ENCODE results near the gene RABGEF1.
"Not testable (repeated sequence)": the region's sequence is repeated elsewhere in the genome, so short reads cannot be mapped to it uniquely, and the experiment has no call there.

The RABGEF1 gene

DNA sequence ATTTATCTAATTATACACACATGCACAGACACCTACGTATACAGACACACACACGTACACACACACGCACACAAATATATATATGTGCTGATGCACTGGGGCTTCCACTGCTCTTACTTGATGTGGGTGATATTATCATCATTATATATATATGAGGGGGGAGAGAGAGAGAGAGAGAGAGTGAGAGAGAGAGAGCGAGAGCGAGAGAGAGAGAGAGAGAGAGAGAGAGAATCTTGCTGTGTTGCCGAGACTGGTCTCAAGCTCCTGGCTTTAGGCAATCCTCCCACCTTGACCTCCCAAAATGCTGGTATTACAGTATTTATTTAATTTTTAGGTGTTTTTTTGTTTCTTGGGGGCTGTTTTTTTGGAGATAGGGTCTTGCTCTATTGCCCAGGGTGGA is 3.6 kb upstream of the RABGEF1 start:
- DNase-seq: no peak
- no peak overlapping the region for H3K27ac Mint-ChIP-seq
- peaks cover 2% of the 10 kb centered on the region for H3K27me3 Mint-ChIP-seq (ENCODE audit: low read depth, poor library complexity)
- H3K4me1 Mint-ChIP-seq: peaks cover 14% of the 10 kb centered on the region
- TF ChIP-seq, protein P1, sequence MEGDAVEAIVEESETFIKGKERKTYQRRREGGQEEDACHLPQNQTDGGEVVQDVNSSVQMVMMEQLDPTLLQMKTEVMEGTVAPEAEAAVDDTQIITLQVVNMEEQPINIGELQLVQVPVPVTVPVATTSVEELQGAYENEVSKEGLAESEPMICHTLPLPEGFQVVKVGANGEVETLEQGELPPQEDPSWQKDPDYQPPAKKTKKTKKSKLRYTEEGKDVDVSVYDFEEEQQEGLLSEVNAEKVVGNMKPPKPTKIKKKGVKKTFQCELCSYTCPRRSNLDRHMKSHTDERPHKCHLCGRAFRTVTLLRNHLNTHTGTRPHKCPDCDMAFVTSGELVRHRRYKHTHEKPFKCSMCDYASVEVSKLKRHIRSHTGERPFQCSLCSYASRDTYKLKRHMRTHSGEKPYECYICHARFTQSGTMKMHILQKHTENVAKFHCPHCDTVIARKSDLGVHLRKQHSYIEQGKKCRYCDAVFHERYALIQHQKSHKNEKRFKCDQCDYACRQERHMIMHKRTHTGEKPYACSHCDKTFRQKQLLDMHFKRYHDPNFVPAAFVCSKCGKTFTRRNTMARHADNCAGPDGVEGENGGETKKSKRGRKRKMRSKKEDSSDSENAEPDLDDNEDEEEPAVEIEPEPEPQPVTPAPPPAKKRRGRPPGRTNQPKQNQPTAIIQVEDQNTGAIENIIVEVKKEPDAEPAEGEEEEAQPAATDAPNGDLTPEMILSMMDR (IDR thresholded peaks at IDR 0.05): no peak
- H3K9me3 Mint-ChIP-seq: peaks cover 22% of the 10 kb centered on the region
- peaks cover 40% of the 10 kb centered on the region for H3K36me3 Mint-ChIP-seq (ENCODE audit: low read depth)
- no peak overlapping the region for H3K4me3 Mint-ChIP-seq

DNA sequence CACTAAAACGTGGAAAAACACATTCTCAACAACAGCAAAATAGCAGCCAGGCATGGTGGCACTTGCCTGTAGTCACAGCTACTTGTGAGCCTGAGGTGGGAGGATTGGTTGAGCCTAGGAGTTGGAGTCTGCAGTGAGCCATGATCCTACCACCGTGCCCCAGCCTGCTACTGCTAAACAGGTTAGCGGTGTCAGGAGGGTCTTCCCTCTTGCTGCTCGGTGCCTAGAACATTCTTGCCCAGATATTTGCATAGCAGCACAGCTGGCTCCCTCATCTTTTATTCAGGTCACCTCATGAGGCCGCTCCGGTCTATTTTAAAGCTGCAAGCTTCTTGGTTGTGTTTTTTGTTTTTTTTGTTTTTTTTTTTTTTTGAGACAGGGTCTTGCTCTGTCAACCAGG is 2.9 kb upstream of the RABGEF1 start:
- no peak overlapping the region for H3K4me3 Mint-ChIP-seq
- no peak overlapping the region for H3K27ac Mint-ChIP-seq
- TF ChIP-seq, protein P1 (IDR thresholded peaks at IDR 0.05): no peak
- H3K4me1 Mint-ChIP-seq: peaks cover 22% of the 10 kb centered on the region
- peaks cover 22% of the 10 kb centered on the region for H3K9me3 Mint-ChIP-seq
- DNase-seq: no peak
- H3K27me3 Mint-ChIP-seq (ENCODE audit: low read depth, poor library complexity): peaks cover 2% of the 10 kb centered on the region
- peaks cover 47% of the 10 kb centered on the region for H3K36me3 Mint-ChIP-seq (ENCODE audit: low read depth)

DNA sequence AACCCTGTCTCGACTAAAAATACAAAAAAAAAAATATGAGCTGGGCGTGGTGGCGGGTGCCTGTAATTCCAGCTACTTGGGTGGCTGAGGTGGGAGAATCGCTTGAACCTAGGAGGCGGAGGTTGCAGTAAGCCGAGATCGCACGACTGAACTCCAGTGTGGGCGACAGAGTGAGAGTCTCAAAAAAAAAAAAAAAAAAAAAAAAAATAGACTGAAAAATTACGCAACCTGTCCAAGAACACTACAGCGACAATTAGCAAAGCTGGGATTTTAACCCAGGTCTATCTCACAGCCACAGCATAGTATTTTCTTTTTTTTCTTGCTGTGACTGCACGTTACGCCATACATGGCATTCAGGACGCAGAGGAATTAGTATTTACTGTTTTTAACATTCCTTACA is 1.1 kb upstream of the RABGEF1 start:
- H3K36me3 Mint-ChIP-seq (ENCODE audit: low read depth): peaks cover 41% of the 10 kb centered on the region
- peaks cover 2% of the 10 kb centered on the region for H3K27me3 Mint-ChIP-seq (ENCODE audit: low read depth, poor library complexity)
- DNase-seq: no peak
- H3K9me3 Mint-ChIP-seq: peaks cover 22% of the 10 kb centered on the region
- TF ChIP-seq, protein P1 (IDR thresholded peaks at IDR 0.05): no peak
- H3K27ac Mint-ChIP-seq: no peak overlapping the region
- H3K4me1 Mint-ChIP-seq: peaks cover 23% of the 10 kb centered on the region
- H3K4me3 Mint-ChIP-seq: peak overlapping the region; percentile 92

- TF ChIP-seq, protein P1 (IDR thresholded peaks at IDR 0.05): no peak
- H3K4me3 Mint-ChIP-seq: peak overlapping the region; percentile 92
- peaks cover 22% of the 10 kb centered on the region for H3K9me3 Mint-ChIP-seq
- peaks cover 37% of the 10 kb centered on the region for H3K36me3 Mint-ChIP-seq (ENCODE audit: low read depth)
- no peak for DNase-seq
- peak overlapping the region; percentile 97 for H3K27ac Mint-ChIP-seq
- H3K27me3 Mint-ChIP-seq (ENCODE audit: low read depth, poor library complexity): peaks cover 2% of the 10 kb centered on the region
- H3K4me1 Mint-ChIP-seq: peaks cover 23% of the 10 kb centered on the region
These were observed 606 bp upstream of the RABGEF1 start for GRCh38 chr7:66739953-66740301.

DNA sequence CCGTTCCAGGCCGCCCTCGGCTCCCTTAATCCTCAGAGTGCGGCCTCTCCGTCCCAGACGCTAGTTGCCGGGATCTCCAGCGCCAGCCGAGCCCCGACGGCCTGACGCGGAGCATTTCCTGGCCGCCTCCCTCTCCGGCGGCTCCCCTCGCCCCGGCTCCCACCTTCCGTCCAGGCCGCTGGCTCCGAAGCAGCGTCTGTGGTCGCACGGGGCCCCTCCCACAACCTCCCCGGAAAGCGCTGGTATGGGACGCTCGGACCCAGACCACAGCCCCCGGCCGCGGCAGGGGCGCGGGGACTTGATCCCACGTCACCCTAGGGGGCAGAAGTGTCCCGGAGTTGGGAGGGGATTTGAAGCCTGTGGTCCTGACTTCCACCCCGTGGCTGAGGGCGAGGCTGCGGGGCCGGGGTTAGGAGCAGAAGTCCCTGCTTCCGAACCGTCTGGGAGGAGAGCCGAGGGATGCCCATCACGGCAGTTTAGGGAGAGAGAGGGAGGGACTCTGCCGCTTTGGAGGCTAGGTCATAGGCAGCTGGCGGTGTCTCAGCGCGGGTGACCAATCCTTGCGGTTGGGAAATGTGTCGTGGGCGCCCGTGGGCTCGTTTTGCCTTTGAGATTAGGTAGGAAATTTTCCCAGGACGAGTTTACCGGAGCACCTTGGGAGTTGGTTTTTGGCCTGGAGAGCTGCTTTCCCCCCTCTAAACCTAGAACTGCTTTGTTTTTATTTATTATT is 612 bp downstream of the RABGEF1 start:
- Mint-ChIP-seq H3K4me1 (peaks cover 23% of the 10 kb centered on the region), H3K27ac (peak overlapping the region; percentile 96), H3K4me3 (peak overlapping the region; percentile 92), H3K36me3 (ENCODE audit: low read depth) (peaks cover 28% of the 10 kb centered on the region)
- H3K27me3 Mint-ChIP-seq (ENCODE audit: low read depth, poor library complexity); H3K9me3 Mint-ChIP-seq: not testable (repeated sequence)
- peak; percentile 70 for DNase-seq

DNA sequence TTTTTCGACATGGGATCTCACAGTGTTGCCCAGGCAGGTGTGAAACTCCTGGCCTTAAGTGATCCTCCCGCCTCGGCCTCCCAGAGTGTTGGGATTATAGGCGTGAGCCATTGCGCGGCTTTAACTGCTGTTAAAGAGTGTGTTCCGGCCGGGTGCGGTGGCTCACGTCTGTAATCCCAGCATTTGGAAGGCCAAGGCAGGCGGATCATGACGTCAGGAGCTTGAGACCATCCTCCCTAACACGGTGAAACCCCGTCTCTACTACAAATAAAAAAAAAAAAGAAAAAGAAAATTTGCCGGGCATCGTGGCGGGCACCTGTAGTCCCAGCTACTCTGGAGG is 1.1 kb downstream of the RABGEF1 start:
- TF ChIP-seq, protein P1 (IDR thresholded peaks at IDR 0.05): no peak
- Mint-ChIP-seq H3K36me3 (ENCODE audit: low read depth) (peaks cover 23% of the 10 kb centered on the region), H3K9me3 (peaks cover 6% of the 10 kb centered on the region), H3K4me1 (peaks cover 23% of the 10 kb centered on the region), H3K27ac (peak overlapping the region; percentile 96), H3K27me3 (ENCODE audit: low read depth, poor library complexity) (peaks cover 2% of the 10 kb centered on the region), H3K4me3 (peak overlapping the region; percentile 92)
- no peak for DNase-seq

- DNase-seq; H3K27ac Mint-ChIP-seq; H3K27me3 Mint-ChIP-seq (ENCODE audit: low read depth, poor library complexity); H3K9me3 Mint-ChIP-seq: not testable (repeated sequence)
- peak overlapping the region; percentile 68 for H3K4me3 Mint-ChIP-seq
- H3K36me3 Mint-ChIP-seq (ENCODE audit: low read depth): peaks cover 17% of the 10 kb centered on the region
- peaks cover 23% of the 10 kb centered on the region for H3K4me1 Mint-ChIP-seq
These were observed 1.8 kb downstream of the RABGEF1 start for GRCh38 chr7:66742298-66742697.

Measured in nephron progenitor cell (in vitro differentiated cells).